Astrocyte of the hippocampus (primary cell): Measurements from ENCODE around the gene POLR2H.

ENCODE experiments used
- DNase-seq: peaks from one replicate; pipeline ENCODE4 v3.0.0; 2011; ENCODE audit warnings: low read depth, low spot score

Gene POLR2H

GRCh38 chr3:184371570-184372018, 10.1 kb downstream of the POLR2H start:
- peak; percentile 94 for DNase-seq

DNA sequence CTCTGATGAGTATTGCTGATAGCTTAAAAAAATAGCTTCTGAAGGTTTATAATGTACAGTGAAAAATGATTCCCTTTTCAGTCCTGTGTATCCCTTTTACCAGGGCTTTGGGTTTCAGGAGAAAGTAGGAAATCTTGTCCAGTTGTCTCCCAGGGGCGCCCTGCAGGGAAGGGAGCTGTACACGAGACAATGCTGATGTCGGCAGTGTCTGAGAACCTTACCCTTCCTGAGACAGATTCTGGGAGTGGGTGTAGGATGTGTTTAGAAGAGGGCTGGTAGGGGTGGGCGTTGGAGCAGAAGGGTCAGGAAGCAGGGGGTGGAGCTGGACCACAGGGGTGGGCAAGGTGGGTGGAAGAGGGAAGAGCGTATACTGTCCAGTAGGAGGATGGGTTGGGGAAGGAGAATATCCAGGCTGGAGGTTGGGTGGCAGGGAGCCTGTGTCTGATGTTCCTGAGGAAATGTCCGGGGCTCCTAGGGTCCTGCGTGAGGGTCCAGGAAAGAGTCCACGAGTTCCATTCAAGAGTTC, 10.8 kb downstream of the POLR2H start:
- no peak for DNase-seq

GRCh38 chr3:184372911-184373310, 11.4 kb downstream of the POLR2H start:
- DNase-seq, result no peak

DNA sequence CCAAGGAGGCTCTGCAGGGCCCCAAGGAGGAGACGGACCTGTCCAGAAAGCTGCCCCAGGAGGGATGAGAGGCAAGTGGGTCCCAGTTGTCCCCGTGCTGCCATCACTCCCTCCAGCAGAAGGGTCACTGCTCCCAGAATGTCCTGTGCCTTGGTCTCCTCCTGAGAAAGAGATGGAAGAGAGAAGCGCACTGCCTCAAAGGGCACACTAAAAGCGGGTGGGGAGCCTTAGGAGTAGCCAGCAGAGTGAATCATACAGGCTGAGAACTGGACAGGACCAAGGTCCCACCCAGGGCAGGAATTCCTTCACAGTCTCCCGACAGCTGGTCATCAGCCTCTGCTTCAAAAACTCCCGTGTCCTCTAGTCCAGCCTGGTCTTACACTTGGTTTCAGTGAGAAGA, 11.9 kb downstream of the POLR2H start:
- no peak for DNase-seq

- no peak for DNase-seq
Observed at GRCh38 chr3:184375747-184376461, 14.4 kb downstream of the POLR2H start.

DNA sequence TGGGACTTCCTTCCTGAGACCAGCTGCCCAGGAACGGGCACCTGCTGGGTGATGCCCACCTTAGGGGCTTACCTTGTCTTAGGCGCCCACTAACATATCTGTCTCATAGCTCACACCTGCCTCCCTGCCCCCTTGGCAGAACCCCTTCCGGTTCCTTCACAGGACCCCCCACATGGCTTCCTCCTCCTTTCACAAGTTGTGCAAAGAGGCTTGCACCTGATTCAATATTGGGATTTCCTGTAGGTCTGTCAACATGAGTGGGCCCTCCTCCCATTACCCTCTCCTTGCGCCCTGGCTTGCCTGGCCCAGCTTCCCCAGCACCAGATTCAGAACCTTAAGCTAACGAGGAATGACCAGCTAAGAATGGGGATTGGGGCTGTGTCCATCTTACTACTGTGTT, 15.9 kb downstream of the POLR2H start:
- no peak for DNase-seq

- no peak for DNase-seq
Observed at GRCh38 chr3:184377882-184378445, 16.5 kb downstream of the POLR2H start, which contains the start of gene THPO. TSS of gene THPO (minus strand) at chr3:184378207. CDS start at chr3:184376259, 1,948 bp downstream.

- no peak for DNase-seq
Observed at GRCh38 chr3:184378651-184379357, 17.3 kb downstream of the POLR2H start.

DNA sequence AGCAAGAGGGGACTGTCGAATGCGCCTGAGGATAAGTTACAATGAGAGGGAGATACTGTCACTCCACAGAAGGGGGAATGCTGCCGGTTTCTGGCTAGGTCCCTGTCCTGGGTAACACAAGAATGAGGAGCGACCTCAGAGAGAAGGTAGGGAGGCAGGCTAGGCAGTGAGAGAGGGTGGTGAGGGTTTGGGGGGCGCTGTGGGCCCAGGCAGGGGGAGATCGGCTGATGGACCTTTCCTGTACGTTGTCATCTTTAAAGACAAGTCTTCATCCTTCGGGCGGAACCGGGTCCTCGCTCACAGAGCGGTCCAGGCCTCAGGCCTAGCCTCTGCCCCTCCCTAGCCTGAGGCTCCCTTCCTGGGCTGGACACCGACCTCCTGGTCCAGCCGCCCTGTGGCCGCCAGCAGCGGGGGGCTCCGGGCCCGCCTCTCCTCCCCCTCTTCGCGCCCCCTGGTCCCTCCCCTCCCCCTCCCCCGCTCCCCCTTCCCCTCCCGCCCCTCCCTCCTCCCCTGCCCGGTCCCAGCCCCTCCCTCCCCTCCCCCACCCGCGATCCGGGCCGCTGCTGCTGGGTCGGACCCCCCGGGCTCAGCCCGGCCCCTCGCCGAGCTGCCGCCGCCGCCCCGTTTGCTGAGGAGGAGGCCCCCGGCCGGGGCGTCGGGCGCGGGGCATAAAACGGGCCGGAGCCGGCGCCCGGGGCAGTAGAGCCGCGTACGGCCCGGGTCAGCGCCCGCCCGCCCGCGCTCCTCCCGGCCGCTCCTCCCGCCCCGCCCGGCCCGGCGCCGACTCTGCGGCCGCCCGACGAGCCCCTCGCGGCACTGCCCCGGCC, 18.1 kb downstream of the POLR2H start, which contains the start of gene CHRD:
Gene CHRD (plus strand): TSS at position 697 of the 827 bp plus-strand sequence. CDS start 265 bp downstream, outside the sequence.
- DNase-seq, result no peak

DNA sequence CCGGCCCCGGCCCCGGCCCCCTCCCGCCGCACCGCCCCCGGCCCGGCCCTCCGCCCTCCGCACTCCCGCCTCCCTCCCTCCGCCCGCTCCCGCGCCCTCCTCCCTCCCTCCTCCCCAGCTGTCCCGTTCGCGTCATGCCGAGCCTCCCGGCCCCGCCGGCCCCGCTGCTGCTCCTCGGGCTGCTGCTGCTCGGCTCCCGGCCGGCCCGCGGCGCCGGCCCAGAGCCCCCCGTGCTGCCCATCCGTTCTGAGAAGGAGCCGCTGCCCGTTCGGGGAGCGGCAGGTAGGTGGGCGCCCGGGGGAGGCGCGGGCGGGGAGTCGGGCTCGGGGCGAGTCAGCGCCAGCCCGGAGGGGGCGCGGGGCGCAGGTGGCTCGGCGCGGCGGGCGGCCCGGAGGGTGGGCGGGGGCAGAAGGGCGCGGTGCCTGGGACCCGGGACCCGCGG, 18.7 kb downstream of the POLR2H start:
- peak; percentile 77 for DNase-seq

GRCh38 chr3:184380627-184381260, 19.2 kb downstream of the POLR2H start:
- DNase-seq, result no peak

DNA sequence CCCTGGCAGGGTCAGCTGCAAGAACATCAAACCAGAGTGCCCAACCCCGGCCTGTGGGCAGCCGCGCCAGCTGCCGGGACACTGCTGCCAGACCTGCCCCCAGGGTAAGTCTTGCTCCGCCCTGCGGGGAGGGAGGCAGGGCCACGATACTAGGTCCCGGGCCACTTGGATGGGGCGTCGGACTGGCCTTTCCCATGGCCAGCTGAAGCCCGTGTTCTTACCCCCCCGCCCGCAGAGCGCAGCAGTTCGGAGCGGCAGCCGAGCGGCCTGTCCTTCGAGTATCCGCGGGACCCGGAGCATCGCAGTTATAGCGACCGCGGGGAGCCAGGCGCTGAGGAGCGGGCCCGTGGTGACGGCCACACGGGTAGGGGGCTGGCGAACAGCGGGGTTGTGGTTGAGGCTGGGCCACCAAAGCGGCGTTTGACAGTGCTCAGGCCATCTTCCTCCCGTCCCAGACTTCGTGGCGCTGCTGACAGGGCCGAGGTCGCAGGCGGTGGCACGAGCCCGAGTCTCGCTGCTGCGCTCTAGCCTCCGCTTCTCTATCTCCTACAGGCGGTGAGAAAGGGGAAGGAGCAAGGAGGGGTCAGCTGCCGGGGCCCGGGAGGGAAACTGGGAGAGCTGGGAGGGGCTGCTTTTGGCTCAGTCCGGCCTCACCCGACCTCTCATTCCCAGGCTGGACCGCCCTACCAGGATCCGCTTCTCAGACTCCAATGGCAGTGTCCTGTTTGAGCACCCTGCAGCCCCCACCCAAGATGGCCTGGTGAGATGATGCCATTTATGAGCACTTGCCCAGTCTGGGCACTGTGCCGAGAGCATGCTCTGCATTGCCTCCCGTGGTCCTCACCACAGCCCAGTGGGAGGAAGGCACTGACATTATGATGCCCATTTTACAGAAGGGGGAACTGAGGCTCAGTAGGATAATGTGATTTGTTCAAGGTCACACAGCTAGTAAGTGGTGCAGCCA, 20.0 kb downstream of the POLR2H start:
- no peak for DNase-seq

DNA sequence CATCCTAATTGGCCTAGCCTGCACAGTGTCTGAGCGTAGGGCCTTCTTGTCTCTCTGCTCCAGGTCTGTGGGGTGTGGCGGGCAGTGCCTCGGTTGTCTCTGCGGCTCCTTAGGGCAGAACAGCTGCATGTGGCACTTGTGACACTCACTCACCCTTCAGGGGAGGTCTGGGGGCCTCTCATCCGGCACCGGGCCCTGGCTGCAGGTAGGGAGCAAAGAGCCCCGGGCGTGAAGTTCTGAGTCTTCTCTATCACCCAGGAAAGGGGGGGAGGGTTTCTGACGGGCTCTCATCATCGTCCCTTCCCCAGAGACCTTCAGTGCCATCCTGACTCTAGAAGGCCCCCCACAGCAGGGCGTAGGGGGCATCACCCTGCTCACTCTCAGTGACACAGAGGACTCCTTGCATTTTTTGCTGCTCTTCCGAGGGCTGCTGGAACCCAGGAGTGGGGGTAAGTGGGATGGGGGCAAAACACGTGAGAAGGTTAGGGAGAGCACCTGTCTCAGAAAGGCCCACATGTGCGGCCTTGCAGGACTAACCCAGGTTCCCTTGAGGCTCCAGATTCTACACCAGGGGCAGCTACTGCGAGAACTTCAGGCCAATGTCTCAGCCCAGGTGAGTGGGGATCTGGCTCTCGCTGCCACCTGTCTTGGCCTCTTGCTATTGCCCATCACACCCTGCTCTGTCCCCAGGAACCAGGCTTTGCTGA, 21.0 kb downstream of the POLR2H start:
- no peak for DNase-seq

DNA sequence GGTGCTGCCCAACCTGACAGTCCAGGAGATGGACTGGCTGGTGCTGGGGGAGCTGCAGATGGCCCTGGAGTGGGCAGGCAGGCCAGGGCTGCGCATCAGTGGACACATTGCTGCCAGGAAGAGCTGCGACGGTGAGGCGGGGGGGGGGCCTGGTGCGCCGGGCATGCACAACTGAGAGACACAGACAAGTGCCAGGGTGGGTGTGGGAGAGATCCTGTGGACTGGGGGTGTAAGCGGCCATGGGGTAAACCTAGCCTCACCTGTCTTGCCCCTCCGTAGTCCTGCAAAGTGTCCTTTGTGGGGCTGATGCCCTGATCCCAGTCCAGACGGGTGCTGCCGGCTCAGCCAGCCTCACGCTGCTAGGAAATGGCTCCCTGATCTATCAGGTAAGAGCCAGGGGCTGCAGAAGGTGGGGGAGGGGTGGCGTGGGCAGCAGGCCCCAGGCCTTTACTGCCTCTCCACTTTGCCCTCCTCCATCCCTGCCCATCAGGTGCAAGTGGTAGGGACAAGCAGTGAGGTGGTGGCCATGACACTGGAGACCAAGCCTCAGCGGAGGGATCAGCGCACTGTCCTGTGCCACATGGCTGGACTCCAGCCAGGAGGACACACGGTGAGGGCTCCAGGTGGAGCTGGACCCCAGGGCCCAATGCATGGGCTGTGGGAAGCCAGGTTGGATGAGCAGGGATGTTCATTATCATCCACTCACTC, 21.7 kb downstream of the POLR2H start:
- no peak for DNase-seq

GRCh38 chr3:184384342-184384741, 22.8 kb downstream of the POLR2H start:
- no peak for DNase-seq

- DNase-seq, result no peak
Observed at GRCh38 chr3:184384856-184385422, 23.4 kb downstream of the POLR2H start.

DNA sequence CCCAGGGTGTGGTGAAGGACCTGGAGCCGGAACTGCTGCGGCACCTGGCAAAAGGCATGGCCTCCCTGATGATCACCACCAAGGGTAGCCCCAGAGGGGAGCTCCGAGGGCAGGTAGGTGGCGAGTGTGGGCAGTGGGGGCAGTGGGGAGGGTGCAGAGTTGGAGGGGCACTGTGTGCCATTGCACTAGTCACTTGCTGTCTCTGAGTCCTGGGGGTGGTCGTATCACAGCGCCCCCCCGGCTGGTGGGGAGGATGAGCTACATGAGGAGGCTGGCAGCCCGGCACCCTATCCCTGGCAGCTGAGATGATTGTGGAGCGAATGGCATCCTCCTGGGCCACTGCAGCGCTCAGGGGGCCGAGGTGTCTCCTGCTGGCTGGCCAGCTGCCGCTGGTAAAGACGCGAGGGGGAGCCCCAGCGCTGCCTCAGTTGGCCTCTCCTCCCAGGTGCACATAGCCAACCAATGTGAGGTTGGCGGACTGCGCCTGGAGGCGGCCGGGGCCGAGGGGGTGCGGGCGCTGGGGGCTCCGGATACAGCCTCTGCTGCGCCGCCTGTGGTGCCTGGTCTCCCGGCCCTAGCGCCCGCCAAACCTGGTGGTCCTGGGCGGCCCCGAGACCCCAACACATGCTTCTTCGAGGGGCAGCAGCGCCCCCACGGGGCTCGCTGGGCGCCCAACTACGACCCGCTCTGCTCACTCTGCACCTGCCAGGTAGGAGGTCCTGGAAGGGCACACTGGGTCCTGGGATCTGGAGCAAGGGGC, 24.7 kb downstream of the POLR2H start:
- no peak for DNase-seq
